HepG2 (cell line): Measurements from ENCODE around the gene PGLYRP4. TPM values are rescaled to one million over a fixed set of nuclear protein-coding genes. Genes with fewer than 3 reads are reported as not detected.

Experiments used
- ATAC-seq: fragments of 200-7000 bp; cut with Tn5 transposase; 3 replicates; pipeline ENCODE4 v1.9.1; 2020; ENCODE audit warnings: mild to moderate bottlenecking, moderate library complexity
- BruUV-seq: library from RNA; stranded (reverse); fragments of 400-500 nt; replicated peaks from 2 replicates; lab custom pipeline; 2021; lab: Mats Ljungman, UMichigan
- CTCF ChIA-PET: fragments of 300-600 bp; formaldehyde crosslinking; extraction: SDS; loops from one replicate; lab custom pipeline; 2021; ENCODE audit warnings: low total read pairs, inconsistent platforms, low intra/inter-chr PET ratio; lab: Yijun Ruan, JAX
- POLR2A ChIA-PET: fragments of 350-600 bp; sonication (Branson Sonifier 250); formaldehyde crosslinking; loops from one replicate; lab custom pipeline; 2020; ENCODE audit warnings: antibody characterized with exemption, inconsistent platforms; lab: Yijun Ruan, JAX
- DNase-seq: peaks from one replicate; pipeline ENCODE4 v3.0.0-alpha.2; 2015; ENCODE audit warnings: low spot score
- FAIRE-seq: peaks from 3 replicates; lab custom pipeline; 2011; peaks lifted over from hg19 to GRCh38; lab: Jason Lieb, UNC
- H2AFZ ChIP-seq: one replicate; pipeline ENCODE4 v1.6.1; 2011; ENCODE audit warnings: low read length, inconsistent platforms
- H3K27ac ChIP-seq: fragments of 300-600 bp; 3 replicates; pipeline ENCODE4 v1.8.0; 2011; ENCODE audit warnings: mixed run types, mild to moderate bottlenecking, mixed read lengths, low read length, inconsistent platforms; ENCODE audit not compliant: insufficient read depth; ENCODE audit errors: extremely low read length
- H3K27me3 ChIP-seq, 2 experiments: fragments of 200-600 bp in 1 of 2; 2 replicates in 1 of 2; 3 replicates in 1 of 2; pipeline versions ENCODE4 v1.6.0 to v1.8.0; 2011; ENCODE audit warnings: low read length in 2 of 2, mild to moderate bottlenecking in 2 of 2, moderate library complexity in 2 of 2, inconsistent platforms in 1 of 2; ENCODE audit not compliant: insufficient read depth in 2 of 2, control insufficient read depth in 1 of 2
- H3K36me3 ChIP-seq, 2 experiments: fragments of 200-600 bp in 1 of 2; replicated peaks in 1 of 2; 2 replicates in 1 of 2; 3 replicates in 1 of 2; pipeline versions ENCODE4 v1.5.1 to v1.8.0; 2011; ENCODE audit warnings: low read length in 2 of 2, inconsistent platforms in 1 of 2; ENCODE audit not compliant: insufficient read depth in 2 of 2, control insufficient read depth in 1 of 2
- H3K4me1 ChIP-seq: 2 replicates; pipeline ENCODE4 v1.5.1; 2012; ENCODE audit warnings: low read length, inconsistent platforms; ENCODE audit not compliant: insufficient read depth
- H3K4me2 ChIP-seq: 2 replicates; pipeline ENCODE4 v1.6.0; 2011; ENCODE audit warnings: low read depth, low read length, inconsistent platforms
- H3K4me3 ChIP-seq, 3 experiments: fragments of 200-600 bp in 1 of 3; sonication (generic), shearing (Covaris generic) in 1 of 3; replicated peaks in 1 of 3; 2 replicates each; pipeline ENCODE4 v1.5.1; 2011 to 2016; ENCODE audit warnings: low read length in 3 of 3, inconsistent platforms in 2 of 3, low read depth in 2 of 3, mild to moderate bottlenecking in 2 of 3, control low read depth in 1 of 3, mixed read lengths in 1 of 3; ENCODE audit not compliant: insufficient read depth in 1 of 3
- H3K79me2 ChIP-seq: one replicate; pipeline ENCODE4 v1.6.1; 2011; ENCODE audit warnings: low read length, inconsistent platforms; ENCODE audit not compliant: insufficient read depth
- H3K9ac ChIP-seq: 2 replicates; pipeline ENCODE4 v1.6.0; 2011; ENCODE audit warnings: mild to moderate bottlenecking, low read depth, low read length, inconsistent platforms; ENCODE audit not compliant: insufficient read depth
- H3K9me3 ChIP-seq: 2 replicates; pipeline ENCODE4 v1.5.1; 2012; ENCODE audit warnings: mild to moderate bottlenecking, low read length
- H4K20me1 ChIP-seq: 2 replicates; pipeline ENCODE4 v1.6.0; 2011; ENCODE audit warnings: inconsistent platforms, mild to moderate bottlenecking, low read length, moderate library complexity; ENCODE audit not compliant: insufficient read depth
- CTCF ChIP-seq: sonication (generic); formaldehyde crosslinking; IDR thresholded peaks from 2 replicates; pipeline ENCODE4 v1.5.0; 2020; ENCODE audit warnings: mild to moderate bottlenecking, missing genetic modification reagents, moderate library complexity
- HCFC1 ChIP-seq: fragments of 150-350 bp; IDR thresholded peaks from 2 replicates; pipeline ENCODE4 v1.6.1; 2014; ENCODE audit warnings: low read depth, low read length
- HDAC1 ChIP-seq: sonication (generic); formaldehyde crosslinking; IDR thresholded peaks from 2 replicates; pipeline ENCODE4 v1.5.1; 2020; ENCODE audit warnings: mild to moderate bottlenecking, missing genetic modification reagents
- HHEX ChIP-seq: IDR thresholded peaks from 2 replicates; pipeline ENCODE4 v1.6.1; 2016; ENCODE audit warnings: control low read depth
- STAG1 ChIP-seq: sonication (generic); formaldehyde crosslinking; IDR thresholded peaks from 2 replicates; pipeline ENCODE4 v1.4.0; 2020; ENCODE audit warnings: missing genetic modification reagents
- XRCC5 ChIP-seq: fragments of 200-400 bp; formaldehyde crosslinking; optimal IDR thresholded peaks from 2 replicates; pipeline ENCODE3; 2017; ENCODE audit warnings: mild to moderate bottlenecking, low read length
- ZFP41 ChIP-seq: sonication (generic); formaldehyde crosslinking; IDR thresholded peaks from 2 replicates; pipeline ENCODE4 v1.4.0; 2020; ENCODE audit warnings: mild to moderate bottlenecking, missing genetic modification reagents, borderline replicate concordance
- ZNF33A ChIP-seq: sonication (generic); formaldehyde crosslinking; IDR thresholded peaks from 2 replicates; pipeline ENCODE4 v1.5.1; 2020; ENCODE audit warnings: missing genetic modification reagents, mild to moderate bottlenecking, moderate library complexity, borderline replicate concordance
- ZNF652 ChIP-seq: IDR thresholded peaks from 2 replicates; pipeline ENCODE4 v1.6.1; 2016; ENCODE audit warnings: low read depth, borderline replicate concordance
- ZNF883 ChIP-seq: sonication (generic); formaldehyde crosslinking; IDR thresholded peaks from 2 replicates; pipeline ENCODE4 v1.5.1; 2020; ENCODE audit warnings: mild to moderate bottlenecking, missing genetic modification reagents; ENCODE audit errors: not compliant biosample characterization
- ZSCAN31 ChIP-seq: sonication (generic); formaldehyde crosslinking; IDR thresholded peaks from 2 replicates; pipeline ENCODE4 v1.5.0; 2020; ENCODE audit warnings: low read depth, mild to moderate bottlenecking, missing genetic modification reagents
- WGBS: methylation state at CpG from one replicate; pipeline ENCODE4 v1.1.6; 2017; ENCODE audit warnings: low lambda C conversion rate; 5-methylcytosine and 5-hydroxymethylcytosine counted together
- in situ Hi-C: cut with HindIII; loops from 2 replicates; pipeline ENCODE4 v1.10.0; 2017; ENCODE audit warnings: low pct_unique_long_range_greater_than_20kb; ENCODE audit not compliant: extremely low pct_ligation_motif_present
- intact Hi-C: fragments of 100-400 bp; cut with micrococcal nuclease; formaldehyde crosslinking; loops from one replicate; pipeline ENCODE4 v1.10.0; 2022; ENCODE audit not compliant: unreplicated experiment
- polyA plus RNA-seq, 8 experiments: library from polyadenylated mRNA; depleted of rRNA in 3 of 8; stranded (reverse) in 7 of 8; unstranded in 1 of 8; fragments of >200 nt; fragmentation: Illumina TruSeq in 4 of 8; extraction: Trizol in 4 of 8; gene quantifications; 2 replicates each; pipeline versions ENCODE4 v1.2.1 to v1.2.3, GENCODE V29; 2011 to 2016; ENCODE audit warnings: low read depth in 4 of 8, missing spikeins in 1 of 8, mixed read lengths in 1 of 8; ENCODE audit not compliant: insufficient read depth in 1 of 8
- total RNA-seq, 5 experiments: library from RNA; depleted of rRNA; stranded (reverse); fragments of >200 nt; fragmentation: Illumina TruSeq; extraction: Trizol; gene quantifications; 2 replicates each; pipeline ENCODE4 v1.2.3, GENCODE V29; 2016; ENCODE audit warnings: low read depth in 1 of 5
- TF ChIP-seq, protein P1 (sequence below): sonication (generic); formaldehyde crosslinking; IDR thresholded peaks from 2 replicates; pipeline ENCODE4; 2020; ENCODE audit warnings: missing genetic modification reagents, mild to moderate bottlenecking, borderline replicate concordance
- TF ChIP-seq, protein P2 (sequence below): IDR thresholded peaks from 2 replicates; pipeline ENCODE4 v1.6.1; 2018; ENCODE audit warnings: missing genetic modification reagents, mild to moderate bottlenecking, missing compliant biosample characterization
- TF ChIP-seq, protein P3 (sequence below): sonication (generic); formaldehyde crosslinking; IDR thresholded peaks from 2 replicates; pipeline ENCODE4 v1.4.0; 2020; ENCODE audit warnings: missing genetic modification reagents, mild to moderate bottlenecking, borderline replicate concordance

Gene PGLYRP4
- total and polyA plus RNA-seq, 2 of the 13 experiments (the other 11 are each of a cell fraction or from before 2014, with no cell fraction given), result not detected

DNA sequence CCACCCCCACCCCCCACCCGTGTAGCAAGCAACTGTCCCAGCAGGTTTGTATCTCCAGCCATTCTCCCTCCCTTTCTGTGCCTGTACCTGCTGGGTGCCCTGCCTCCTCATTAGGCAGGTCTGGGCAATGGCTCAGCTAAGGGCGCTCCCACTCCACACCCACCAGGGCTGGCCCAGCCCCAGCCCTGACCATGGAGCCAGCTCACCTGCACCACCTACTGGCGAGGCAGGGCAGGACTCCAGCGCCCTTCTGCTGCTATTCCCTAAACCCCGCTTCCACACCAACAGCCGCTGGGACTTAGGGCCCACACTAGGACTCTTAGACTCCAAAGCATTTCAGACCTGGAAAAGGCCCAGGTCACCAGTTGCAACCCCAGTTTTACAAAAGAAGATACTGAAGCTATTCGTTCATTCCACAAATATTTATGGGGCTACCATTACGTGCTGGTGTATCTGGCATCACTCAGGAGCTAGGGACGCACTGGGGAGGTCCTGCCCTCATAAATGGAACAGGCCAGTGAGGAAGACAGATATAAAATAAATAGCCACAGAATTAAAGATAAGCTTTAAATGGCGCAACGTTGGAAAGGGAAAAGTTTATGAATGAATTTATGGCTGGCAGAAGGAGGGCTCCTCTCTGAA, 59.9 kb downstream of the PGLYRP4 start:
- in situ Hi-C loops, result no loop called here
- H3K4me1 ChIP-seq, result no peaks in the 10 kb centered on the region
- ChIA-PET POLR2A (no interaction called here), CTCF (no interaction called here)
- 64% methylated on average over 7 of the region's 11 CpGs for WGBS
- H4K20me1 ChIP-seq, result no peaks in the 10 kb centered on the region
- no peaks in the 10 kb centered on the region for H3K36me3 ChIP-seq
- H3K79me2 ChIP-seq, result no peaks in the 10 kb centered on the region
- ATAC-seq (peak; percentile 94), FAIRE-seq (no peak), DNase-seq (no peak)
- intact Hi-C loops, result no loop called here
- H2AFZ ChIP-seq, result no peak overlapping the region
- peaks cover 2 to 19% of the 10 kb centered on the region in 2 experiments; a peak in 3 of 5 replicates for H3K27me3 ChIP-seq
- H3K27ac ChIP-seq, result no peak overlapping the region
- H3K9ac ChIP-seq, result no peak overlapping the region
- no peaks in the 10 kb centered on the region for H3K9me3 ChIP-seq
- H3K4me2 ChIP-seq, result no peak overlapping the region
- H3K4me3 ChIP-seq, result no peak overlapping the region
- no TSS peak for BruUV-seq
- TF ChIP-seq, protein P1, sequence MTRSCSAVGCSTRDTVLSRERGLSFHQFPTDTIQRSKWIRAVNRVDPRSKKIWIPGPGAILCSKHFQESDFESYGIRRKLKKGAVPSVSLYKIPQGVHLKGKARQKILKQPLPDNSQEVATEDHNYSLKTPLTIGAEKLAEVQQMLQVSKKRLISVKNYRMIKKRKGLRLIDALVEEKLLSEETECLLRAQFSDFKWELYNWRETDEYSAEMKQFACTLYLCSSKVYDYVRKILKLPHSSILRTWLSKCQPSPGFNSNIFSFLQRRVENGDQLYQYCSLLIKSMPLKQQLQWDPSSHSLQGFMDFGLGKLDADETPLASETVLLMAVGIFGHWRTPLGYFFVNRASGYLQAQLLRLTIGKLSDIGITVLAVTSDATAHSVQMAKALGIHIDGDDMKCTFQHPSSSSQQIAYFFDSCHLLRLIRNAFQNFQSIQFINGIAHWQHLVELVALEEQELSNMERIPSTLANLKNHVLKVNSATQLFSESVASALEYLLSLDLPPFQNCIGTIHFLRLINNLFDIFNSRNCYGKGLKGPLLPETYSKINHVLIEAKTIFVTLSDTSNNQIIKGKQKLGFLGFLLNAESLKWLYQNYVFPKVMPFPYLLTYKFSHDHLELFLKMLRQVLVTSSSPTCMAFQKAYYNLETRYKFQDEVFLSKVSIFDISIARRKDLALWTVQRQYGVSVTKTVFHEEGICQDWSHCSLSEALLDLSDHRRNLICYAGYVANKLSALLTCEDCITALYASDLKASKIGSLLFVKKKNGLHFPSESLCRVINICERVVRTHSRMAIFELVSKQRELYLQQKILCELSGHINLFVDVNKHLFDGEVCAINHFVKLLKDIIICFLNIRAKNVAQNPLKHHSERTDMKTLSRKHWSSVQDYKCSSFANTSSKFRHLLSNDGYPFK (CRISPR knock-in tag), result no peak
- TF ChIP-seq XRCC5 (peak; percentile 60), HCFC1 (no peak), ZNF33A (CRISPR knock-in tag) (no peak), ZFP41 (CRISPR knock-in tag) (no peak), CTCF (CRISPR knock-in tag) (peak; percentile 67), HDAC1 (no peak), HHEX (no peak), STAG1 (CRISPR knock-in tag) (0 out of 2 replicates have a peak, but pooled peaks have one; percentile 12), ZNF652 (no peak), ZNF883 (CRISPR knock-in tag) (no peak), ZSCAN31 (CRISPR knock-in tag) (no peak)
- TF ChIP-seq, protein P2, sequence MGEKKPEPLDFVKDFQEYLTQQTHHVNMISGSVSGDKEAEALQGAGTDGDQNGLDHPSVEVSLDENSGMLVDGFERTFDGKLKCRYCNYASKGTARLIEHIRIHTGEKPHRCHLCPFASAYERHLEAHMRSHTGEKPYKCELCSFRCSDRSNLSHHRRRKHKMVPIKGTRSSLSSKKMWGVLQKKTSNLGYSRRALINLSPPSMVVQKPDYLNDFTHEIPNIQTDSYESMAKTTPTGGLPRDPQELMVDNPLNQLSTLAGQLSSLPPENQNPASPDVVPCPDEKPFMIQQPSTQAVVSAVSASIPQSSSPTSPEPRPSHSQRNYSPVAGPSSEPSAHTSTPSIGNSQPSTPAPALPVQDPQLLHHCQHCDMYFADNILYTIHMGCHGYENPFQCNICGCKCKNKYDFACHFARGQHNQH (CRISPR knock-in tag), result no peak
- TF ChIP-seq, protein P3, sequence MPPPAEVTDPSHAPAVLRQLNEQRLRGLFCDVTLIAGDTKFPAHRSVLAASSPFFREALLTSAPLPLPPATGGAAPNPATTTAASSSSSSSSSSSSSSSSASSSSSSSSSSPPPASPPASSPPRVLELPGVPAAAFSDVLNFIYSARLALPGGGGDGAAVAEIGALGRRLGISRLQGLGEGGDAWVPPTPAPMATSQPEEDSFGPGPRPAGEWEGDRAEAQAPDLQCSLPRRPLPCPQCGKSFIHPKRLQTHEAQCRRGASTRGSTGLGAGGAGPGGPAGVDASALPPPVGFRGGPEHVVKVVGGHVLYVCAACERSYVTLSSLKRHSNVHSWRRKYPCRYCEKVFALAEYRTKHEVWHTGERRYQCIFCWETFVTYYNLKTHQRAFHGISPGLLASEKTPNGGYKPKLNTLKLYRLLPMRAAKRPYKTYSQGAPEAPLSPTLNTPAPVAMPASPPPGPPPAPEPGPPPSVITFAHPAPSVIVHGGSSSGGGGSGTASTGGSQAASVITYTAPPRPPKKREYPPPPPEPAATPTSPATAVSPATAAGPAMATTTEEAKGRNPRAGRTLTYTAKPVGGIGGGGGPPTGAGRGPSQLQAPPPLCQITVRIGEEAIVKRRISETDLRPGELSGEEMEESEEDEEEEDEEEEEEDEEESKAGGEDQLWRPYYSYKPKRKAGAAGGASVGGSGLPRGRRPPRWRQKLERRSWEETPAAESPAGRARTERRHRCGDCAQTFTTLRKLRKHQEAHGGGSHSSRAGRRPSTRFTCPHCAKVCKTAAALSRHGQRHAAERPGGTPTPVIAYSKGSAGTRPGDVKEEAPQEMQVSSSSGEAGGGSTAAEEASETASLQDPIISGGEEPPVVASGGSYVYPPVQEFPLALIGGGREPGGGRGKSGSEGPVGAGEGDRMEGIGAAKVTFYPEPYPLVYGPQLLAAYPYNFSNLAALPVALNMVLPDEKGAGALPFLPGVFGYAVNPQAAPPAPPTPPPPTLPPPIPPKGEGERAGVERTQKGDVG, result no peak
